Measurements from ENCODE around the gene METAP1. TPM values are rescaled to one million over a fixed set of nuclear protein-coding genes. Genes with fewer than 3 reads are reported as not detected.

Gene METAP1
- total and polyA plus RNA-seq, 2 of the 8 experiments (the other 6 are each of a cell fraction or from before 2014, with no cell fraction given): 50.6 to 85.2 TPM

GRCh38 chr4:99052902-99053301, 57.4 kb downstream of the METAP1 start:
- Histone ChIP-seq H2AFZ (ENCODE audit: low read length) (no peak overlapping the region), H3K56ac (replicated peaks; ENCODE audit: insufficient read length, low read depth, low read length) (no peak overlapping the region), H3K27me3 (replicated peaks in 1 of 4; ENCODE audit: control insufficient read depth in 3 of 4, extremely low read depth in 1 of 4, insufficient read depth in 3 of 4, low read length in 3 of 4) (no peaks in the 10 kb centered on the region), H3K79me2 (ENCODE audit: control insufficient read depth in 1 of 2, insufficient read depth in 2 of 2, low read length in 2 of 2) (no peaks in the 10 kb centered on the region), H3K14ac (ENCODE audit: insufficient read length) (no peak overlapping the region), H2BK12ac (ENCODE audit: low read depth, low read length) (no peak overlapping the region), H3K27ac (ENCODE audit: low read depth, low read length) (no peak overlapping the region), H2BK120ac (replicated peaks; ENCODE audit: low read depth, low read length) (no peak overlapping the region), H3K9ac (replicated peaks in 1 of 4; ENCODE audit: extremely low read depth in 1 of 4, low read depth in 3 of 4, low read length in 3 of 4) (no peak overlapping the region), H4K91ac (replicated peaks; ENCODE audit: insufficient read length, low read length) (no peak overlapping the region), H3K79me1 (ENCODE audit: low read depth, low read length) (no peaks in the 10 kb centered on the region), H2BK15ac (ENCODE audit: low read length) (no peak overlapping the region), H2BK20ac (ENCODE audit: low read length) (no peak overlapping the region), H2BK5ac (ENCODE audit: low read depth, low read length) (no peak overlapping the region), H4K8ac (ENCODE audit: extremely low read depth, insufficient read depth, low read length) (no peak overlapping the region), H3K36me3 (ENCODE audit: control insufficient read depth in 2 of 4, insufficient read depth in 4 of 4, low read length in 3 of 4) (peaks cover 15 to 61% (median 40%) of the 10 kb centered on the region in 4 experiments), H4K5ac (ENCODE audit: insufficient read length, low read depth, low read length) (no peak overlapping the region), H4K20me1 (replicated peaks in 1 of 2; ENCODE audit: control insufficient read depth in 1 of 2, insufficient read depth in 2 of 2, low read length in 2 of 2) (peaks cover 0 to 4% of the 10 kb centered on the region in 2 experiments), H3K4me2 (ENCODE audit: insufficient read depth in 1 of 2, low read depth in 2 of 2, low read length in 2 of 2) (no peak overlapping the region), H2AK5ac (ENCODE audit: low read depth, low read length) (no peak overlapping the region), H3K4me1 (replicated peaks in 1 of 4; ENCODE audit: control insufficient read depth in 3 of 4, insufficient read depth in 4 of 4, low read length in 3 of 4) (peaks cover 0 to 1% (median 0%) of the 10 kb centered on the region in 4 experiments; a peak in 1 of 7 replicates), H3K9me3 (ENCODE audit: insufficient read depth in 2 of 2, low read depth in 1 of 2, low read length in 1 of 2) (no peaks in the 10 kb centered on the region), H3K23me2 (ENCODE audit: low read depth, low read length) (no peaks in the 10 kb centered on the region), H3K23ac (ENCODE audit: insufficient read length) (no peak overlapping the region), H3K4me3 (ENCODE audit: extremely low read depth in 1 of 4, insufficient read depth in 2 of 4, low read depth in 3 of 4, low read length in 4 of 4) (no peak overlapping the region), H3K4ac (replicated peaks; ENCODE audit: insufficient read length, low read depth, low read length) (no peak overlapping the region), H3K18ac (ENCODE audit: extremely low read depth, low read length) (no peak overlapping the region)
- TF ChIP-seq SIN3A (conservative IDR thresholded peaks at IDR 0.05 in 1 of 2, IDR thresholded peaks at IDR 0.05 in 1 of 2; ENCODE audit: low read depth in 1 of 2, low read length in 2 of 2): no peak
- TF ChIP-seq MAFK (IDR thresholded peaks at IDR 0.05; ENCODE audit: low read depth, low read length): no peak
- no peak for TF ChIP-seq TBP (IDR thresholded peaks at IDR 0.05; ENCODE audit: low read depth, low read length)
- no peak for TF ChIP-seq KDM1A (IDR thresholded peaks at IDR 0.05; ENCODE audit: borderline replicate concordance, low read length)
- TF ChIP-seq CBX8 (IDR thresholded peaks at IDR 0.05; ENCODE audit: borderline replicate concordance, low read depth, low read length): no peak
- TF ChIP-seq CHD2 (IDR thresholded peaks at IDR 0.05; ENCODE audit: low read length): no peak
- TF ChIP-seq RBBP5 (IDR thresholded peaks at IDR 0.05; ENCODE audit: borderline replicate concordance, low read depth, low read length): no peak
- TF ChIP-seq GTF2F1 (IDR thresholded peaks at IDR 0.05; ENCODE audit: borderline replicate concordance, low read depth, low read length): no peak
- TF ChIP-seq ASH2L (IDR thresholded peaks at IDR 0.05; ENCODE audit: low read length): no peak
- TF ChIP-seq TCF12 (IDR thresholded peaks at IDR 0.05; ENCODE audit: low read depth, low read length): no peak
- TF ChIP-seq EZH2 (IDR thresholded peaks at IDR 0.05; ENCODE audit: low read depth, low read length, severe bottlenecking): no peak
- TF ChIP-seq TAF7 (optimal IDR thresholded peaks at IDR 0.05; ENCODE audit: borderline replicate concordance, low read depth, low read length): no peak
- TF ChIP-seq EGR1 (IDR thresholded peaks at IDR 0.05; ENCODE audit: borderline replicate concordance, low read depth, low read length): no peak
- no peak for TF ChIP-seq HDAC2 (IDR thresholded peaks at IDR 0.05; ENCODE audit: borderline replicate concordance in 1 of 2, low read depth in 2 of 2, low read length in 2 of 2)
- no peak for TF ChIP-seq BCL11A (IDR thresholded peaks at IDR 0.05; ENCODE audit: low read depth in 2 of 2, low read length in 2 of 2)
- CTCF ChIA-PET (ENCODE audit: partially characterized antibody): interaction anchor here (1.3 to 4.5 kb wide), 3 partner anchors 23 to 58 kb away, joined by 4 to 19 read pairs (median 4); partner anchors contain the start of gene METAP1
- FAIRE-seq: no peak
- DNase-seq (ENCODE audit: low read depth in 1 of 2, low spot score in 2 of 2): no peak
- POLR2A ChIA-PET (ENCODE audit: partially characterized antibody): interaction anchor here (0.7 to 1.5 kb wide), 3 partner anchors 14 to 45 kb away, joined by 3 to 4 read pairs (median 3); no protein-coding TSS in a partner anchor
